Measurements from ENCODE around the gene LRRC8B.
A peak's percentile ranks its signal among the peaks of the same experiment; 100 is the strongest.

LRRC8B gene

GRCh38 chr1:89633800-89634625, 109.4 kb downstream of the LRRC8B start:
- DNase-seq = peak in 1 of 14 donors; percentile 41

GRCh38 chr1:89635825-89636815, 111.5 kb downstream of the LRRC8B start:
- no peak for DNase-seq

- no peak for DNase-seq
Observed at GRCh38 chr1:89637496-89637895, 112.9 kb downstream of the LRRC8B start.

GRCh38 chr1:89640440-89640839, 115.8 kb downstream of the LRRC8B start:
- no peak for DNase-seq

- DNase-seq = no peak
Observed at GRCh38 chr1:89641781-89642180, 117.2 kb downstream of the LRRC8B start.

GRCh38 chr1:89643577-89643976, 118.9 kb downstream of the LRRC8B start:
- no peak for DNase-seq

- no peak for DNase-seq
Observed at GRCh38 chr1:89644119-89644814, 119.6 kb downstream of the LRRC8B start.

GRCh38 chr1:89646259-89646658, 121.6 kb downstream of the LRRC8B start:
- no peak for DNase-seq
